ENCODE data around the gene VWA8.
"Not testable (repeated sequence)": the region's sequence is repeated elsewhere in the genome, so short reads cannot be mapped to it uniquely, and the experiment has no call there.

The VWA8 gene

GRCh38 chr13:41649659-41650058, 311.2 kb downstream of the VWA8 start:
- in situ Hi-C loops (cut with MboI; ENCODE audit: low pct_unique_long_range_greater_than_20kb, low sequenced_read_pairs, unreplicated experiment) = loop anchor here (25.0 kb wide), 1 partner anchor 237 kb away; no protein-coding TSS in a partner anchor
- no peak for DNase-seq (ENCODE audit: low spot score)
- TF ChIP-seq CTCF (IDR thresholded peaks at IDR 0.05; ENCODE audit: extremely low read depth, insufficient read depth, missing control alignments) = no peak

- in situ Hi-C loops (cut with MboI; ENCODE audit: low pct_unique_long_range_greater_than_20kb, low sequenced_read_pairs, unreplicated experiment) = loop anchor here (25.0 kb wide), 1 partner anchor 236 kb away; no protein-coding TSS in a partner anchor
- no peak for TF ChIP-seq CTCF (IDR thresholded peaks at IDR 0.05; ENCODE audit: extremely low read depth, insufficient read depth, missing control alignments)
- no peak for DNase-seq (ENCODE audit: low spot score)
These were observed 312.5 kb downstream of the VWA8 start for GRCh38 chr13:41648314-41648935.

- in situ Hi-C loops (cut with MboI; ENCODE audit: low pct_unique_long_range_greater_than_20kb, low sequenced_read_pairs, unreplicated experiment) = loop anchor here (25.0 kb wide), 1 partner anchor 236 kb away; no protein-coding TSS in a partner anchor
- DNase-seq (ENCODE audit: low spot score) = not testable (repeated sequence)
These were observed 313.1 kb downstream of the VWA8 start for GRCh38 chr13:41647699-41648313.

- DNase-seq (ENCODE audit: low spot score) = no peak
- no peak for TF ChIP-seq CTCF (IDR thresholded peaks at IDR 0.05; ENCODE audit: extremely low read depth, insufficient read depth, missing control alignments)
- in situ Hi-C loops (cut with MboI; ENCODE audit: low pct_unique_long_range_greater_than_20kb, low sequenced_read_pairs, unreplicated experiment) = loop anchor here (25.0 kb wide), 1 partner anchor 233 kb away; no protein-coding TSS in a partner anchor
These were observed 315.6 kb downstream of the VWA8 start for GRCh38 chr13:41645331-41645730.

GRCh38 chr13:41644742-41645141, 316.2 kb downstream of the VWA8 start:
- TF ChIP-seq CTCF (IDR thresholded peaks at IDR 0.05; ENCODE audit: extremely low read depth, insufficient read depth, missing control alignments) = no peak
- DNase-seq (ENCODE audit: low spot score) = no peak
- in situ Hi-C loops (cut with MboI; ENCODE audit: low pct_unique_long_range_greater_than_20kb, low sequenced_read_pairs, unreplicated experiment) = loop anchor here (25.0 kb wide), 1 partner anchor 232 kb away; no protein-coding TSS in a partner anchor

- TF ChIP-seq CTCF (IDR thresholded peaks at IDR 0.05; ENCODE audit: extremely low read depth, insufficient read depth, missing control alignments) = no peak
- in situ Hi-C loops (cut with MboI; ENCODE audit: low pct_unique_long_range_greater_than_20kb, low sequenced_read_pairs, unreplicated experiment) = loop anchor here (25.0 kb wide), 1 partner anchor 231 kb away; no protein-coding TSS in a partner anchor
- no peak for DNase-seq (ENCODE audit: low spot score)
These were observed 317.4 kb downstream of the VWA8 start for GRCh38 chr13:41643507-41643906.

GRCh38 chr13:41641961-41642360, 318.9 kb downstream of the VWA8 start:
- no peak for TF ChIP-seq CTCF (IDR thresholded peaks at IDR 0.05; ENCODE audit: extremely low read depth, insufficient read depth, missing control alignments)
- no peak for DNase-seq (ENCODE audit: low spot score)
- in situ Hi-C loops (cut with MboI; ENCODE audit: low pct_unique_long_range_greater_than_20kb, low sequenced_read_pairs, unreplicated experiment) = loop anchor here (25.0 kb wide), 1 partner anchor 230 kb away; no protein-coding TSS in a partner anchor
